CD4-positive, alpha-beta T cell (primary cell): ENCODE results near the gene IL16. TPM values are rescaled to one million over a fixed set of nuclear protein-coding genes. Genes with fewer than 3 reads are reported as not detected.

Experiments used
- ATAC-seq: fragments of 200-7000 bp; cut with Tn5 transposase; one replicate; pipeline ENCODE4 v1.10.0; 2022; ENCODE audit warnings: mild to moderate bottlenecking; ENCODE audit not compliant: poor library complexity
- CTCF ChIA-PET: fragments of 350-600 bp; sonication (Branson Sonifier 250); formaldehyde crosslinking; loops from one replicate; lab custom pipeline; 2021; ENCODE audit warnings: antibody characterized with exemption, inconsistent platforms; lab: Charles Lee
- POLR2A ChIA-PET: fragments of 350-600 bp; sonication (Branson Sonifier 250); formaldehyde crosslinking; loops from one replicate; lab custom pipeline; 2021; ENCODE audit warnings: antibody characterized with exemption, inconsistent platforms; lab: Charles Lee
- DNase-seq, 14 experiments: peaks; one replicate each; pipeline ENCODE4 v3.0.0-alpha.2; 2013 to 2020; ENCODE audit warnings: mixed read lengths in 2 of 14
- H3K27ac ChIP-seq, 2 donors: one replicate each; pipeline versions ENCODE4 v1.5.1 to v1.7.0; 2013; ENCODE audit warnings: low read length in 2 of 2, low read depth in 1 of 2, mild to moderate bottlenecking in 1 of 2
- H3K27me3 ChIP-seq, 2 experiments: 1 replicate in 1 of 2; 2 replicates in 1 of 2; pipeline versions ENCODE4 v1.6.1 to v1.7.0; 2013; ENCODE audit warnings: low read length in 2 of 2, control low read depth in 1 of 2, mild to moderate bottlenecking in 1 of 2, moderate library complexity in 1 of 2; ENCODE audit not compliant: insufficient read depth in 2 of 2, control insufficient read depth in 1 of 2
- H3K36me3 ChIP-seq: one replicate; pipeline ENCODE4 v1.6.1; 2013; ENCODE audit warnings: low read length, control low read depth; ENCODE audit not compliant: insufficient read depth
- H3K4me1 ChIP-seq: one replicate; pipeline ENCODE4 v1.6.1; 2013; ENCODE audit warnings: low read length, control low read depth; ENCODE audit not compliant: insufficient read depth
- H3K4me3 ChIP-seq: one replicate; pipeline ENCODE4 v1.5.1; 2013; ENCODE audit warnings: mild to moderate bottlenecking, low read length, moderate library complexity
- H3K9me3 ChIP-seq, 2 experiments: 1 replicate in 1 of 2; 2 replicates in 1 of 2; pipeline versions ENCODE4 v1.6.1 to v1.7.0; 2013; ENCODE audit warnings: low read length in 2 of 2, mild to moderate bottlenecking in 2 of 2, control low read depth in 1 of 2, moderate library complexity in 1 of 2; ENCODE audit not compliant: control insufficient read depth in 1 of 2, insufficient read depth in 1 of 2
- H3K27ac Mint-ChIP-seq: one replicate; pipeline ENCODE4 v1.8.0; 2020; ENCODE audit warnings: mixed read lengths
- H3K27me3 Mint-ChIP-seq: one replicate; pipeline ENCODE4 v1.8.0; 2021; ENCODE audit warnings: mixed read lengths
- H3K36me3 Mint-ChIP-seq: one replicate; pipeline ENCODE4 v1.8.0; 2021; ENCODE audit warnings: low read depth, mixed read lengths
- H3K4me1 Mint-ChIP-seq: one replicate; pipeline ENCODE4 v1.8.0; 2021; ENCODE audit warnings: low read depth, mixed read lengths
- H3K4me3 Mint-ChIP-seq: one replicate; pipeline ENCODE4 v1.8.0; 2020; ENCODE audit warnings: mild to moderate bottlenecking, mixed read lengths
- H3K9me3 Mint-ChIP-seq: one replicate; pipeline ENCODE4 v1.8.0; 2020; ENCODE audit warnings: mixed read lengths
- intact Hi-C, 2 experiments: fragments of 100-400 bp; cut with DNase I in 1 of 2; cut with micrococcal nuclease in 1 of 2; formaldehyde crosslinking; loops; one replicate each; pipeline versions ENCODE4 v1.15.1 to v1.9.0; 2023 to 2025; cut with DNase I, micrococcal nuclease
- total RNA-seq, 174 experiments: library from RNA in 2 of 174; stranded (reverse) in 2 of 174; gene quantifications; one replicate each; pipeline ENCODE4 v1.2.3 and lab custom pipeline; 2021 to 2026
- TF ChIP-seq, protein P1 (sequence below): fragments of 200-600 bp; IDR thresholded peaks from one replicate; pipeline ENCODE4 v1.8.0; 2022; ENCODE audit warnings: antibody characterized with exemption, mild to moderate bottlenecking

Gene IL16
- total RNA-seq, 2 experiments from 2014 or later, result 164 to 168 TPM

DNA sequence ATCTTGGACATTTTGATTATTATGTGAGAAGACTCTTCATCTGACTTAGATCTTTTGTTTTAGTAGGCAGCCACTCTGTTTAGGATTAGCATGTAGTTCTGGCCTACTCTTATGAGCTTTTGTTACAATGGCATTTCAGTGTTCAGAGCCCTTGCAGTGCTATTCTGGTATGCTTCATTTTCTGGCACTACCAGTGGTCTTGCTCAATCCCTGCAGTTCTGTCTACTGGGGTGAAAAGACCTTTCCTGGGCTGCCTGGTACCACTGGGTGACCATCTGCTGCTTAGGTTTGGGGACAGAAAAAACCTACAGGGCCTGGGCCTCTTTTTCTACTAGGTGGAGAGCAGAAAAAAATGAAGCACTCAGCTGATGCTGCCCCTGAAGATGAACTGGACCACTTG, 42.5 kb downstream of the IL16 start:
- Histone ChIP-seq H3K4me1 (no peaks in the 10 kb centered on the region), H3K36me3 (no peaks in the 10 kb centered on the region), H3K9me3 (peaks cover 0 to 33% of the 10 kb centered on the region in 2 experiments), H3K27ac (no peak overlapping the region), H3K27me3 (no peaks in the 10 kb centered on the region), H3K4me3 (no peak overlapping the region)
- intact Hi-C loops, result no loop called here
- peaks cover 17% of the 10 kb centered on the region for H3K36me3 Mint-ChIP-seq
- no peak overlapping the region for H3K27ac Mint-ChIP-seq
- ChIA-PET CTCF (no interaction called here), POLR2A (no interaction called here)
- H3K9me3 Mint-ChIP-seq, result peaks cover 11% of the 10 kb centered on the region
- no peaks in the 10 kb centered on the region for H3K4me1 Mint-ChIP-seq
- no peak for ATAC-seq
- H3K4me3 Mint-ChIP-seq, result no peak overlapping the region
- H3K27me3 Mint-ChIP-seq, result no peaks in the 10 kb centered on the region
- no peak for DNase-seq
- TF ChIP-seq, protein P1, sequence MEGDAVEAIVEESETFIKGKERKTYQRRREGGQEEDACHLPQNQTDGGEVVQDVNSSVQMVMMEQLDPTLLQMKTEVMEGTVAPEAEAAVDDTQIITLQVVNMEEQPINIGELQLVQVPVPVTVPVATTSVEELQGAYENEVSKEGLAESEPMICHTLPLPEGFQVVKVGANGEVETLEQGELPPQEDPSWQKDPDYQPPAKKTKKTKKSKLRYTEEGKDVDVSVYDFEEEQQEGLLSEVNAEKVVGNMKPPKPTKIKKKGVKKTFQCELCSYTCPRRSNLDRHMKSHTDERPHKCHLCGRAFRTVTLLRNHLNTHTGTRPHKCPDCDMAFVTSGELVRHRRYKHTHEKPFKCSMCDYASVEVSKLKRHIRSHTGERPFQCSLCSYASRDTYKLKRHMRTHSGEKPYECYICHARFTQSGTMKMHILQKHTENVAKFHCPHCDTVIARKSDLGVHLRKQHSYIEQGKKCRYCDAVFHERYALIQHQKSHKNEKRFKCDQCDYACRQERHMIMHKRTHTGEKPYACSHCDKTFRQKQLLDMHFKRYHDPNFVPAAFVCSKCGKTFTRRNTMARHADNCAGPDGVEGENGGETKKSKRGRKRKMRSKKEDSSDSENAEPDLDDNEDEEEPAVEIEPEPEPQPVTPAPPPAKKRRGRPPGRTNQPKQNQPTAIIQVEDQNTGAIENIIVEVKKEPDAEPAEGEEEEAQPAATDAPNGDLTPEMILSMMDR, result no peak

DNA sequence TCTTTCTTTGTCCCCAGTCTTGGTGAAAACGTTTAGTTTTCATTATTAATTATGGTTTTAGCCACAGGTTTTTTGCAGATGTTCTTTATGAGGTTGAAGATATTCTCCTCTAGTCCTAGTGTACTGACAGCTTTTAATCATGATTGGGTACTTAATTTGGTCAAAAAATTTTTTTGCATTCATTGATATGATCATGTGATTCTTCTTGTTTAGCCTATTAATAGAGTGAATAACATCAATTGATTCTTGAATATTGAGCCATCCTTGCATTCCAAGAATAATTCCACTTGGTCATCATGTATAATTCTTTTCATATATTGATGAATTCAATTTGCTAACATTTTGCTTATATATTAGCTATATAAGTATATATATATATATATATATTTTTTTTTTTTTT, 46.1 kb downstream of the IL16 start:
- H3K36me3 ChIP-seq, result no peaks in the 10 kb centered on the region
- H3K4me3 Mint-ChIP-seq, result no peak overlapping the region
- no peak for ATAC-seq
- H3K4me3 ChIP-seq, result no peak overlapping the region
- no peaks in the 10 kb centered on the region for H3K4me1 ChIP-seq
- H3K27ac ChIP-seq, result no peak overlapping the region
- intact Hi-C loops, result no loop called here
- TF ChIP-seq, protein P1, result no peak
- no peaks in the 10 kb centered on the region for H3K4me1 Mint-ChIP-seq
- H3K9me3 ChIP-seq, result peaks cover 0 to 33% of the 10 kb centered on the region in 2 experiments
- CTCF ChIA-PET, result no interaction called here
- no peaks in the 10 kb centered on the region for H3K27me3 Mint-ChIP-seq
- H3K9me3 Mint-ChIP-seq, result peaks cover 11% of the 10 kb centered on the region
- POLR2A ChIA-PET, result no interaction called here
- no peak overlapping the region for H3K27ac Mint-ChIP-seq
- H3K27me3 ChIP-seq, result no peaks in the 10 kb centered on the region
- H3K36me3 Mint-ChIP-seq, result peaks cover 19% of the 10 kb centered on the region
- no peak for DNase-seq

DNA sequence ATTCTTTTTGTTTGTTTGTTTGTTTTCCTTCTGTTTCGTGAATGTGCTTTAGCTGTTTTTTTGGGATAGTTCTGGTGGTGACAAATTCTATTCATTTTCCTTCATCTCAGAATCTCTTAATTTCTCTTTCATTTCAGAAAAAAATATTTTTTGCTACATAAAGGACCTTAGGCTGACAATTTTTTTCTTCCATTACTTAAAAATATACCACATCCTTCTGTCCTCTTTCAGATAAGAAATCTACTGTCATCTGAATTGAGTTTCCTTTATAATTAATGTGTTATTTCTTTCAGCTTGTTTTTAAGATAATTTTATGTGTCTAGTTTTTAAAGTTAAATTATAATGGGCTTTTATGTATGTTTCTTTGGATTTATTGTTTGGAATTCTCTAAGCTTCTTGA, 47.6 kb downstream of the IL16 start:
- TF ChIP-seq, protein P1, result no peak
- no peak overlapping the region for H3K4me3 Mint-ChIP-seq
- no peaks in the 10 kb centered on the region for H3K27me3 Mint-ChIP-seq
- H3K9me3 Mint-ChIP-seq, result peaks cover 11% of the 10 kb centered on the region
- Histone ChIP-seq H3K36me3 (no peaks in the 10 kb centered on the region), H3K4me1 (no peaks in the 10 kb centered on the region), H3K4me3 (no peak overlapping the region), H3K27me3 (no peaks in the 10 kb centered on the region), H3K27ac (no peak overlapping the region), H3K9me3 (peaks cover 0 to 33% of the 10 kb centered on the region in 2 experiments)
- intact Hi-C loops, result no loop called here
- H3K27ac Mint-ChIP-seq, result no peak overlapping the region
- ChIA-PET CTCF (interaction anchor here (1.3 kb wide), 1 partner anchor 22 kb away, joined by 3 read pairs; no protein-coding TSS in a partner anchor), POLR2A (no interaction called here)
- ATAC-seq (no peak), DNase-seq (no peak)
- H3K36me3 Mint-ChIP-seq, result peaks cover 19% of the 10 kb centered on the region
- H3K4me1 Mint-ChIP-seq, result no peaks in the 10 kb centered on the region
